LHCN-M2 (cell line): ENCODE data around the gene LOC101059915. TPM values are rescaled to one million over a fixed set of nuclear protein-coding genes. Genes with fewer than 3 reads are reported as not detected.

ENCODE experiments used
- total RNA-seq: library from RNA; depleted of rRNA; stranded (reverse); fragments of >200 nt; gene quantifications from 2 replicates; pipeline ENCODE4 v1.2.3, GENCODE V29; 2014; rRNA removed

The LOC101059915 gene

Other genes with a start within 250 kb of the LOC101059915 start
- 48.3 and 55.3 TPM in 2 replicates for gene OGT, start 134.4 kb upstream of the LOC101059915 start, total RNA-seq
- gene GCNA, start 89.1 kb upstream of the LOC101059915 start, total RNA-seq, result 2.1 and 2.2 TPM in 2 replicates
- not detected in 2 replicates for gene CXCR3, start 49.0 kb upstream of the LOC101059915 start, total RNA-seq
- gene CXorf49, start 50.7 kb downstream of the LOC101059915 start, total RNA-seq, result not detected in 2 replicates
- not detected in 2 replicates for gene CXorf49B, start 95.8 kb downstream of the LOC101059915 start, total RNA-seq
- gene NHSL2, start 243.3 kb downstream of the LOC101059915 start, total RNA-seq, result 0.06 and 0.23 TPM in 2 replicates